KMS-11 (cell line): ENCODE results near the gene COL5A1.

ENCODE experiments used
- H2AFZ ChIP-seq: fragments of 200-600 bp; sonication (generic); 2 replicates; pipeline ENCODE4 v1.6.1; 2016; ENCODE audit warnings: antibody characterized with exemption, mixed run types, low read depth
- H3K27ac ChIP-seq: fragments of 200-600 bp; sonication (generic); 2 replicates; pipeline ENCODE4 v1.6.1; 2016; ENCODE audit warnings: mild to moderate bottlenecking, mixed run types
- H3K27me3 ChIP-seq: fragments of 200-600 bp; sonication (generic); 2 replicates; pipeline ENCODE4 v1.6.1; 2017; ENCODE audit warnings: mild to moderate bottlenecking, low read depth, mixed run types, moderate library complexity; ENCODE audit not compliant: insufficient read depth
- H3K36me3 ChIP-seq: fragments of 200-600 bp; sonication (generic); 2 replicates; pipeline ENCODE4 v1.6.1; 2017; ENCODE audit warnings: mild to moderate bottlenecking, mixed run types; ENCODE audit not compliant: insufficient read depth
- H3K4me1 ChIP-seq: fragments of 200-600 bp; sonication (generic); 2 replicates; pipeline ENCODE4 v1.6.1; 2016; ENCODE audit warnings: mild to moderate bottlenecking, low read depth, mixed run types; ENCODE audit not compliant: poor library complexity, severe bottlenecking
- H3K4me2 ChIP-seq: fragments of 200-600 bp; sonication (generic); 2 replicates; pipeline ENCODE4 v1.7.0; 2016; ENCODE audit warnings: mild to moderate bottlenecking, mixed run types
- H3K4me3 ChIP-seq: fragments of 200-600 bp; sonication (generic); IDR thresholded peaks from 2 replicates; pipeline ENCODE4 v1.6.1; 2017; ENCODE audit warnings: low read depth, low read length, mixed read lengths; ENCODE audit not compliant: insufficient read depth
- H3K79me2 ChIP-seq: fragments of 200-600 bp; sonication (generic); 2 replicates; pipeline ENCODE4 v1.6.1; 2016; ENCODE audit warnings: low read depth, mixed run types; ENCODE audit not compliant: insufficient read depth
- H3K9ac ChIP-seq: fragments of 200-600 bp; sonication (generic); 2 replicates; pipeline ENCODE4 v1.6.1; 2016; ENCODE audit warnings: mild to moderate bottlenecking, mixed run types
- H4K20me1 ChIP-seq: fragments of 200-600 bp; sonication (generic); 2 replicates; pipeline ENCODE4 v1.6.1; 2016; ENCODE audit warnings: mild to moderate bottlenecking, mixed run types; ENCODE audit not compliant: insufficient read depth
- CTCF ChIP-seq: fragments of 200-600 bp; sonication (generic); conservative IDR thresholded peaks from 2 replicates; pipeline ENCODE4 v1.6.1; 2017; ENCODE audit warnings: low read depth, mild to moderate bottlenecking, antibody characterized with exemption, low read length, moderate library complexity, mixed read lengths

Gene COL5A1

DNA sequence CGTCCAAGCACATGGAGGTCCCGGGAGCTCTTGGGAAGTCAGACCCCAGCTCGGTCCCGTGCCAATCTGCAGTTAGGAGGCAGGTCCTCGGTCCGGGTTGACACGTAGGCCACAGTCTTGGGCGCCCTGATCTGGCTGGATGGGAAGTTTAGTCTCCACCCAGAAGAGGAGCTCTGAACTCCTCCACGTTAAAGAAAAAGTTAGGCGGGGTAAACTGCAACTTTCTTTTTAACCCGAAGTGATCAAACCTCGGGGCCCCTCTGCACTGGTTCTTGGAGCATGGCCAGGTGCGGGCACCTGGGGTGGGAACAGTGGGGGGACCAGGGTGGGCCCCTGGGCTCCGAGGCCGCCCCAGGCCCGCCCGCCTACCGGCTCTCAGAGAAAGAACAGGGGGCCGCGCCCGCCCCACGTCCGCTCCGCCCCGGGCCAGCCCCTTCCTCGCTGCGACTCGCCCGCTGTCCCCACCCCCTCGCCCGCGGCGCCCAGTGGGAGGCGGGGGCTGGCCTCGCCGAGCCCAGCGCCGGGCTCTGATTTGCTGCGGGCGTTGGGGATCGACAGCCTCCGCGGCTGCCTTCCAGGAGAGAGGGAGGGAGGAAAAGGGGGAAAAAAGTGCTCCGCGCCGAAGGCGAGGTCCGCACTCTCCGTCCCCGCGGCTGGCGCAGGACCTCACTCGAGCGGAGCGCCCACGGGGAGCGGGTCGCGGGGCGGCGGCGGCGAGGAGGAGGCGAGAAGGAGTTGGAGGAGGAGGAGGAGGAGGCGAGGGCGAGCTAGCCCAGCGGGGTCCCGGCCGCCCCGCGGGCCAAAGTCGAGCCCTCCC is at the start of gene COL5A1:
Gene COL5A1 (plus strand): TSS at position 631 of the 817 bp plus-strand sequence. CDS start 385 bp downstream, outside the sequence.
- Histone ChIP-seq H3K27me3 (peaks cover 36% of the 10 kb centered on the region), H3K4me3 (no peak within 1 kb of the TSS), H3K9ac (no peak within 1 kb of the TSS)

DNA sequence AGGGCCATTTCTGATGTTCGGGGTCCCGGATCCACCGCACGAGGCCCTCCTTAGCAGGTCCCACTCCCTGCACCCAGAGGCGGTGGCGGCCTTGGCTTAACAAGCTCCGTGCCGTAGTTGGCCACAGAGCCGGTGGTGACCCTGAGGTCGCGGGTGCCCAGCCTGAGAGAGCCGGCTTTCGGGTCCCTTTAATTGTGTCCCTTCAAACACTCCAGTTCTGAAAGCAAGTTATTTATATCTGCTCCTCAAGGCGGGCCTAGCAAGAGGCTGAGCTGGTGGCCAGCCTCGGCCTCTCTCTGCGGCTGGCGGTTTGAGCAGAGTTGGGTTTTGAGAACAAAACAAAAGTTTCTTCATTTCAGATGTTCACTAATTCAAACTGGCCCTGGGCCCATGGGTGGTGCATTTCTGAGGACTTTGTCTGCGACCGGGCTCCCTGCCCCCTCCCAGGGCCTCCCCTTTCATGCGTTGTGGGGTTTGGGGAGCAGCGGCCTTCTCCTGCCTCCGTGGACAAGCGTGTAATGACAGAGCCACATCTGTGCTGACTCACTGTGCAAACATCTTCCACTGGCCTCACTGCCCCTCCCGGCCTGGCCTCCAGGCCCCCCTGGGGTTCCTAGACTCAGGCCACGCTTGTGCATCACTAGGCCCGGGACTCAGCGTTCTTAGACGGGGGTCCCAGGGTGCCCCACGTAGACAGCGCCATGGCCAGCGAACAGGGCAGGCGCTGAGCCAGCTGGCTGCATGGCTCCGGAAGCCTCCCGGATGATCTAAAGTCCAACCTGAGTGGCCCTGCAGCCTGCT is 49.4 kb upstream of the COL5A1 start:
- Histone ChIP-seq H4K20me1 (no peaks in the 10 kb centered on the region), H3K36me3 (no peaks in the 10 kb centered on the region), H3K27me3 (peaks cover 15% of the 10 kb centered on the region; the same call in 1 of the 2 replicates), H3K79me2 (no peaks in the 10 kb centered on the region), H3K4me3 (no peak overlapping the region), H2AFZ (no peak overlapping the region), H3K4me1 (no peaks in the 10 kb centered on the region), H3K27ac (no peak overlapping the region), H3K9ac (no peak overlapping the region), H3K4me2 (no peak overlapping the region)
- TF ChIP-seq CTCF: no peak

More for the DNA sequence above, at the start of gene COL5A1:
- H3K4me1 ChIP-seq: no peaks in the 10 kb centered on the region
- no peak within 1 kb of the TSS for H2AFZ ChIP-seq
- H3K79me2 ChIP-seq: no peaks in the 10 kb centered on the region
- H3K4me2 ChIP-seq: no peak within 1 kb of the TSS
- no peak within 1 kb of the TSS for H3K27ac ChIP-seq
- no peaks in the 10 kb centered on the region for H3K36me3 ChIP-seq
- TF ChIP-seq CTCF: no peak
- no peaks in the 10 kb centered on the region for H4K20me1 ChIP-seq

GRCh38 chr9:134592819-134593200 is 48.8 kb upstream of the COL5A1 start:
- peaks cover 17% of the 10 kb centered on the region; the same call in 1 of the 2 replicates for H3K27me3 ChIP-seq
- H3K79me2 ChIP-seq: no peaks in the 10 kb centered on the region
- no peaks in the 10 kb centered on the region for H4K20me1 ChIP-seq
- H2AFZ ChIP-seq: no peak overlapping the region
- no peaks in the 10 kb centered on the region for H3K4me1 ChIP-seq
- H3K36me3 ChIP-seq: no peaks in the 10 kb centered on the region
- H3K4me2 ChIP-seq: no peak overlapping the region
- H3K4me3 ChIP-seq: no peak overlapping the region
- TF ChIP-seq CTCF: no peak
- no peak overlapping the region for H3K9ac ChIP-seq
- H3K27ac ChIP-seq: no peak overlapping the region

GRCh38 chr9:134593286-134594077 is 48.1 kb upstream of the COL5A1 start:
- no peak overlapping the region for H2AFZ ChIP-seq
- no peak overlapping the region for H3K9ac ChIP-seq
- H3K4me2 ChIP-seq: no peak overlapping the region
- no peaks in the 10 kb centered on the region for H3K79me2 ChIP-seq
- H3K4me1 ChIP-seq: no peaks in the 10 kb centered on the region
- H3K4me3 ChIP-seq: no peak overlapping the region
- H3K27me3 ChIP-seq: peaks cover 17% of the 10 kb centered on the region; the same call in 1 of the 2 replicates
- H3K36me3 ChIP-seq: no peaks in the 10 kb centered on the region
- no peaks in the 10 kb centered on the region for H4K20me1 ChIP-seq
- H3K27ac ChIP-seq: no peak overlapping the region
- no peak for TF ChIP-seq CTCF
